ENCODE data around the gene SSR2.

The SSR2 gene

DNA sequence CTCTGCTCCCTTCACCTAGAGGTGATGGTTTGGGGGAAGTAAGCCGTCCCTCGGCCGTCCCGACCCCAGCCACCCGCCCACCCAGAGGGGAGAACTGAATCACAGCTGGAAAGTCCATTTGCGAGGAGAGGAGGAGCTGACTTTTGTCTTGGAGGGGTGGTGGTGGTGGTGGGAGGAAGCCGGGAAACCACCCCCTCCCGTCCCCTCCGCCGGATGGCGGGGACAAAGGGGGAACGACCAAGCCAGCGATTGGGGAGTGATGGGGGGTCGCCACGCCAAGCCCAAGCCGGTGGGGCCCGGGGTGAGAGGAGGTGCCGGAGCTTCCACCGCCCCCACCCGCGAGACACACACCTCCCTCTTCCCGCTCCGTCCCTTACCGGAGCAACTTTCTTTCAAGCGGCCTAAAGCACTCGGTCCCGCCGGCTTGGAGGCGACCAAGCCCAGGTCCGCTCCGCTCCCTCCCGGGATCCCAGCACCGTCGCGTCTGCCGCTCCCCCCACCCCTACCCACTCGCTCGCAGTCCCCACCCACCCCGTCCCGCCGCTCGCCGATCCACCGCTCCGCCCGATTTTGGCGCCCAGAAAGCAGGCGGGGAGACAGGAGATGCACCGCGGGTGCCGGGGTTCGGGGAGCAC lies 42.9 kb downstream of the SSR2 start:
- H3K36me3 ChIP-seq (ENCODE audit: control insufficient read depth, low read length): peaks cover 54% of the 10 kb centered on the region
- no peaks in the 10 kb centered on the region for H3K27me3 ChIP-seq (ENCODE audit: control insufficient read depth, low read length)
- peak overlapping the region; percentile 81 for H3K4me3 ChIP-seq (ENCODE audit: low read length)
- H3K9me2 ChIP-seq (replicated peaks; ENCODE audit: control insufficient read depth, low read length): no peaks in the 10 kb centered on the region
- H3K27ac ChIP-seq (ENCODE audit: low read depth, low read length): peak overlapping the region; percentile 89
- peak overlapping the region; percentile 99 for H3K4me2 ChIP-seq (ENCODE audit: low read length)
- peaks cover 86% of the 10 kb centered on the region for H3K79me2 ChIP-seq (ENCODE audit: control insufficient read depth, low read length)
- H4K20me1 ChIP-seq (ENCODE audit: control insufficient read depth, insufficient read depth, low read depth, low read length): peaks cover 21% of the 10 kb centered on the region
- peaks cover 85% of the 10 kb centered on the region for H3K4me1 ChIP-seq (ENCODE audit: control insufficient read depth, low read length)
- no peaks in the 10 kb centered on the region for H3K9me3 ChIP-seq (ENCODE audit: control insufficient read depth, insufficient read depth, low read length)
- TF ChIP-seq, protein P1, sequence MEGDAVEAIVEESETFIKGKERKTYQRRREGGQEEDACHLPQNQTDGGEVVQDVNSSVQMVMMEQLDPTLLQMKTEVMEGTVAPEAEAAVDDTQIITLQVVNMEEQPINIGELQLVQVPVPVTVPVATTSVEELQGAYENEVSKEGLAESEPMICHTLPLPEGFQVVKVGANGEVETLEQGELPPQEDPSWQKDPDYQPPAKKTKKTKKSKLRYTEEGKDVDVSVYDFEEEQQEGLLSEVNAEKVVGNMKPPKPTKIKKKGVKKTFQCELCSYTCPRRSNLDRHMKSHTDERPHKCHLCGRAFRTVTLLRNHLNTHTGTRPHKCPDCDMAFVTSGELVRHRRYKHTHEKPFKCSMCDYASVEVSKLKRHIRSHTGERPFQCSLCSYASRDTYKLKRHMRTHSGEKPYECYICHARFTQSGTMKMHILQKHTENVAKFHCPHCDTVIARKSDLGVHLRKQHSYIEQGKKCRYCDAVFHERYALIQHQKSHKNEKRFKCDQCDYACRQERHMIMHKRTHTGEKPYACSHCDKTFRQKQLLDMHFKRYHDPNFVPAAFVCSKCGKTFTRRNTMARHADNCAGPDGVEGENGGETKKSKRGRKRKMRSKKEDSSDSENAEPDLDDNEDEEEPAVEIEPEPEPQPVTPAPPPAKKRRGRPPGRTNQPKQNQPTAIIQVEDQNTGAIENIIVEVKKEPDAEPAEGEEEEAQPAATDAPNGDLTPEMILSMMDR (IDR thresholded peaks at IDR 0.05; ENCODE audit: low read depth, low read length, poor library complexity, severe bottlenecking): no peak
- TF ChIP-seq EZH2phosphoT487 (IDR thresholded peaks at IDR 0.05; ENCODE audit: borderline replicate concordance, low read length): no peak
- peaks cover 20% of the 10 kb centered on the region for H3F3A ChIP-seq (ENCODE audit: control insufficient read depth, insufficient read depth)

DNA sequence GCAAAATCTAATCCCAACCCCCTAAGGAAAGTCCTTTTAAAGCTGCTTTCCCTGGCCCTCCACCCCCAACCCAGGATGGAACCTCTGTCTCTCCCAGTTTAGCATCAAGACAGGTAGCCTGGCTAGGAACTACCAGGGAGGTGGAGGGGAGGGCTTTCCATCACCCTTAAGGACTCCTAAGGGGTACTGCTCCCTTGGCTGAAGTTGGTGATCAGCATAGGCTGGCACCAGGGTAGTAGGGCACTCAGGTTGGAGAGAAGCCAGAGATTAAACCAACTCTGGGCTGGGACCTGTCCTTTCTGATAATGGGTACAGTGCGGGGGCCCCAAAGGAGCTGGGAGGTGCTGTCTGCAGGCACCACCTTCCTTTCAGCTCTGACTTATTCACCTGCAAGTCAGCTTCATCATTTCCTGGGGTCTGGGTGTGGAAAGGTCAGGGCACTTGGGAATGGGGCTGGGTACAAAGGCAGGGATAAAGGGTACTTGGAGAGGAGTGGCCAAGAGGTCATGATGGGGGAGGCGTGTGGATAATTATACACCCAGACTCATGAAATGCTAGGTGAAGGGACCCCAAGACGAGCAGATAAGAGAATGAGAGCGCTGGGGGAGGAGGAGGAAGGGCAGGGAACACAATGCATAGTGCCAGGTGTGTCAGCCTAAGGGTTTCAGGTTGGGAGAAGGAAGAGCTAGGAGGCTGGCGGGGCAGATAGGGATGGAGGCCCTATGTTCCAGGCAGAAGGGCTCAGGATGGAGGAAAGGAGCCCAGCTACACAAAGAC lies 43.6 kb downstream of the SSR2 start:
- H3F3A ChIP-seq (ENCODE audit: control insufficient read depth, insufficient read depth): peaks cover 20% of the 10 kb centered on the region
- H3K4me1 ChIP-seq (ENCODE audit: control insufficient read depth, low read length): peaks cover 85% of the 10 kb centered on the region

DNA sequence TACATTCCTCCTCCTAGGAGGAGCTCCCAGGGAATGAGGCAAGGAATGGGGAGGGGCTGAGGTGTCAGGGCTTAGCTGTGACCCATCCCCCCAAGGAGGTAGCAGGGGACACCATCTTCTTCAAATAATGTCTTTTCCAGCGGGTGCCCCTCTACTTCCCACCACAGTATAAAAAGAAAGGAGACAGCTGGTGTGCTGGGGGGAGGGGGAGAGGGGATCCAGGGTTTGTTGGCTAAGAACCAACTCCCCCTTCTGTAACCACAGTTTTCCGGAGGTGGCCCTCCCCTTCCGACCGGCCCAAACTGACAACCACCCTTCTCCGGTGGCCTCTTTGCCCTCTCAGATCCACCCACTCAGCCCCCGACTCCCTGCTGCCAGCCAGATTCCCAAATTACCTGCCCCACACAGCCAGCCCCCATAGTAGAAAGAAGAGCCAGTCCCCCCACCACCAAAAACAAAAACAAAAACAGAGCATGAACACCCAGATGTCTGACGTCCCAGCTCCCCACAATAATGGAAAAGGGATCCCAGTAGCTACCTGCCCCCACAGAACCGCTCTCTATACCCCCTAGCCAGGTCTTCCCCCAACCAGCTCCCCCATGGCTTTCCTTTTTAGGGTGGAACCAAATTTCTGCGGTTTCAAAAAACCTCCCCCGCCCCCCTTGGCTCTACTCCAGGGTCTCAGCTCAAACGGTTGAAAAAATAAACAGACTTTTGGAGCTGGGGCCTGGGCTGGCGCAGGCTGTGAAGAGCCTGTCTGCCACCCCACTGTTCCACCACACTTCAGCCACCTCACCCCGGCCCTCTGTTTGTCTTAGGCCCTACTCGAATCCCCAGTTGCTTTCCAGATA lies 44.5 kb downstream of the SSR2 start:
- peak overlapping the region; percentile 99 for H3K4me2 ChIP-seq (ENCODE audit: low read length)
- H3K9me2 ChIP-seq (replicated peaks; ENCODE audit: control insufficient read depth, low read length): no peaks in the 10 kb centered on the region
- H3K9me3 ChIP-seq (ENCODE audit: control insufficient read depth, insufficient read depth, low read length): no peaks in the 10 kb centered on the region
- no peaks in the 10 kb centered on the region for H3K27me3 ChIP-seq (ENCODE audit: control insufficient read depth, low read length)
- peak overlapping the region; percentile 89 for H3K27ac ChIP-seq (ENCODE audit: low read depth, low read length)
- peaks cover 85% of the 10 kb centered on the region for H3K4me1 ChIP-seq (ENCODE audit: control insufficient read depth, low read length)
- H3K4me3 ChIP-seq (ENCODE audit: low read length): peak overlapping the region; percentile 81
- H3K36me3 ChIP-seq (ENCODE audit: control insufficient read depth, low read length): peaks cover 52% of the 10 kb centered on the region
- H4K20me1 ChIP-seq (ENCODE audit: control insufficient read depth, insufficient read depth, low read depth, low read length): peaks cover 21% of the 10 kb centered on the region
- peaks cover 95% of the 10 kb centered on the region for H3K79me2 ChIP-seq (ENCODE audit: control insufficient read depth, low read length)
- TF ChIP-seq EZH2phosphoT487 (IDR thresholded peaks at IDR 0.05; ENCODE audit: borderline replicate concordance, low read length): no peak
- TF ChIP-seq, protein P1 (IDR thresholded peaks at IDR 0.05; ENCODE audit: low read depth, low read length, poor library complexity, severe bottlenecking): no peak
- peaks cover 20% of the 10 kb centered on the region for H3F3A ChIP-seq (ENCODE audit: control insufficient read depth, insufficient read depth)

More for the DNA sequence above, 43.6 kb downstream of the SSR2 start:
- H3K79me2 ChIP-seq (ENCODE audit: control insufficient read depth, low read length): peaks cover 92% of the 10 kb centered on the region
- H3K4me3 ChIP-seq (ENCODE audit: low read length): peak overlapping the region; percentile 81
- no peak for TF ChIP-seq EZH2phosphoT487 (IDR thresholded peaks at IDR 0.05; ENCODE audit: borderline replicate concordance, low read length)
- TF ChIP-seq, protein P1 (IDR thresholded peaks at IDR 0.05; ENCODE audit: low read depth, low read length, poor library complexity, severe bottlenecking): no peak
- H3K9me2 ChIP-seq (replicated peaks; ENCODE audit: control insufficient read depth, low read length): no peaks in the 10 kb centered on the region
- H3K27me3 ChIP-seq (ENCODE audit: control insufficient read depth, low read length): no peaks in the 10 kb centered on the region
- no peaks in the 10 kb centered on the region for H3K9me3 ChIP-seq (ENCODE audit: control insufficient read depth, insufficient read depth, low read length)
- peaks cover 57% of the 10 kb centered on the region for H3K36me3 ChIP-seq (ENCODE audit: control insufficient read depth, low read length)
- peaks cover 21% of the 10 kb centered on the region for H4K20me1 ChIP-seq (ENCODE audit: control insufficient read depth, insufficient read depth, low read depth, low read length)
- peak overlapping the region; percentile 89 for H3K27ac ChIP-seq (ENCODE audit: low read depth, low read length)
- peak overlapping the region; percentile 99 for H3K4me2 ChIP-seq (ENCODE audit: low read length)

Data from DOHH2 (cell line).